Measurements from ENCODE around the gene NIPA2.
A peak's percentile ranks its signal among the peaks of the same experiment; 100 is the strongest.

The NIPA2 gene

GRCh38 chr15:22878103-22878502, 39.6 kb downstream of the NIPA2 start:
- DNase-seq = no peak

GRCh38 chr15:22880068-22880980, 41.9 kb downstream of the NIPA2 start:
- no peak for DNase-seq

GRCh38 chr15:22880981-22881738, 42.7 kb downstream of the NIPA2 start:
- DNase-seq = no peak

DNA sequence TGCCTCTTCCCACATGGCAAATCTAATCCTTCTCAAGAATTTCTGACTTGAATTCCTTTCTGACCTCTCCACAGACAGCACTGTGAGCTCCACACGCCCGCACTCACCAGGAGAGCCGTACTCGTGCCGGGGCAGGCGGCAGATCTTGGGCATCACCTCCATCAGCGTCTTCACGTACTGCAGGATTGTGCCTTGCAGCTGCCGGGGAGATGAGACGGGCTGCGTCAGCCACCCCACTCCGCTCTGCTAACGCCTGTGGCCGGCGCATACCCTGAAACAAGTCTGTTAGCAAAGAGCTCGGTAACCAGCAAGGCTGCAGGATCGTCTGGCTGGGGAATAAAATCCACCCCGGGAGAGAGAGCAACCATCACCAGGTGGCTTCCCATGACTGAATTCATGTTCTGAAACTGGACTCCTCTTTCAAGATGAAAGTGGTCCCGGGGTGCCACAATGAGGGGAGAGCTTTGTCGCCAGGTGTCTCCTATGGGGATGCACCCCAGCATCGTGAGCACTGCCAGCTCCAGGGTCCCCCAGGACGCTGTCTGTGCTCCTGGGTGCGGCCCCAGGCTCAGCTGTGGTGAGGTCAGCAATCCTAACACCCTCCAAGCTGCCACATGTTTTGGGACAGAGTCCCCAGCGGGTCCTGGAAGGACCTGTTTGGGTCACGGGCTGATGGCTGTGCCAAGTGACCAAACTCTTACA, 43.4 kb downstream of the NIPA2 start:
- no peak for DNase-seq

GRCh38 chr15:22883196-22883595, 44.7 kb downstream of the NIPA2 start:
- DNase-seq = no peak

GRCh38 chr15:22884344-22884743, 45.9 kb downstream of the NIPA2 start:
- no peak for DNase-seq

DNA sequence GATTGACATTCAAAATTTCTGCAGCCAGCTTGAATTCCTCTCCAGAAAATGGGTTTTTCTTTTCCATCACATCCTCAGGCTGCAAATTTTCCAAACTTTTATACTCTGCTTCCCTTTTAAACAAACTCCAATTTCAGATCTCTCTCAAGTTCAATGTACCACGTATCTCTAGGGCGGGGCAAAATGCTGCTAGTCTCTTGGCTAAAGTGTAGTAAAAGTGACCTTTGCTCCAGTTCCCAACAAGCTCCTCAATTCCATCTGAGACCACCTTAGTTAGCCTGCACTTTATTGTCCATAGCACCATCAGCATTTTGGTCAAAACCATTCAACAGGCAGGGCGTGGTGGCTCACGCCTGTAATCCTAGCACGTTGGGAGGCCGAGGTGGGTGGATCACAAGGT, 46.7 kb downstream of the NIPA2 start:
- DNase-seq = no peak

DNA sequence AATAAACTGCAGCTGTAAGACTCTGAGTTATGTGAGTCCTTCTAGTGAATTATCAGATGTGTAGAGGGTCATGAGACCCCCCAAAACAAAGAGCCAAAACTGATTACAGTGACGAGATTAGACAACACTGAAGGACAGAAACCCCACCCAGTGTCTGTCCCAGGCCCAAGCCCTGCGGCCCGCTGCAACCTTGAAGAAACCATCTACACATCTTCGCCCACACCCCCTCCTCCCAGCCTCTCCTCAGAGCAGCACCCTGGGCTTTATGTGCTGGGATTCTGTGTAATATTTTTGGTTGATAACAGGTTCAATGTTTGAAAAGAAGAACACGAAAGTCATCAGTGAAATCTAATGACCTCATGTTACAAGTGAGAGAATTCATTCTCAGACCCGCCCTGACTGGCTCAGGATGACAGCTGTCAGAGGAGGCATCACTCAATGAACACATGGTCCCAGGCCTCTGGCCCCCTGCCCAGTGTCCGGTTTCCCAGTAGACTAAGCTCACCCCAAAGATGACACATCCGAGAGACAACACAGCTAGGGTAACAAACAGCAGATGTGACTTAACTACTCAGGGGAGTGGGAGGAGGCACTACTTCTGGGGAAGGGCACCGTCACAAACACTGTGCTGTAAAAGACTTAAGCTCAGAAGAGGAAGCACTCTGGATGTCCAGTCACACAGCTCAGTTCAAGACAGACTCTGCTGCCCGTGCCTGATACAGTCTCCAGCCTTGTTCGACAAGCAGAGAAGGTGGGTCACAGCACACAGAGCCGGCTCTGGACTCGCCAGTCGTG, 48.9 kb downstream of the NIPA2 start:
- no peak for DNase-seq

GRCh38 chr15:22888120-22888859, 49.8 kb downstream of the NIPA2 start:
- peak; percentile 71 for DNase-seq

- DNase-seq = no peak
Observed at GRCh38 chr15:22889146-22889818, 50.8 kb downstream of the NIPA2 start.

GRCh38 chr15:22890296-22890695, 51.8 kb downstream of the NIPA2 start:
- no peak for DNase-seq

GRCh38 chr15:22891426-22892210, 53.2 kb downstream of the NIPA2 start:
- no peak for DNase-seq

DNA sequence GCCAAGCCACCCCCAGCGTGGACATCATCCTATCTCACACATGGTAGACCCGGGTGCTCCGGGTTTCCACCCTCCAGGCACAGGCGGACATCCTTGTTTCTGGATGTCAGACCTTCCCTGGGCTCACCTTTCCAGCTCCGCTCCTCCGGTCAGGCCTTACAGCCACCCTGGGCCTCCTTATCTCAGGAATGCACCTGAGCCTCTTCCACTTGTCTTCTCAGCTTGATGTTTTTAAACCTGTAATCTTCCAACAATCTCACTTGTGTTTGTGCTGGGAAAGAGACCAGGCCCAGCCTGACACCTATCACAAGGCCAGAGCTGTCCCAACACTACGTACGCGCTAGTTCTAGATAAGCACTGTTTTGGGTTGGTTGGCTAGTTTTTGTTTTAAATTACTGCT, 53.9 kb downstream of the NIPA2 start:
- DNase-seq = no peak

DNA sequence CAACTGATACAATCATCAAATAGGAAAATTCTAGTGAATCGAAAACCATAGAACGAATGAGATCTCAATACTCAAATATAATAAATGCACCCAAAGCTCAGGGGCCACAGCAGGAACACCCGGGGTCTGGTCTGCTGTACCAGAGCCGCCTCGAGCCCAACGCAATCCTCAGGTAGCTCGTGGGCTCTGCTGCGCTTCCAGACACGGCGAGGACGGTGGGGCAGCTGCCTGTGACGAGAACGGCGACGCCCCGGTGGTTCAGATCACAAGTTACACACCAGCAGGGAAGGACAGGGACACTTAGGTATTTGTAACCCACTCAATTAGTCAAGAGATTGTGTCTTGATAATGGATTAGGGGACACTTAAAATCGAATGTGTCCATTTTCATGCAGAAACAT, 54.6 kb downstream of the NIPA2 start:
- DNase-seq = no peak

GRCh38 chr15:22893881-22894280, 55.4 kb downstream of the NIPA2 start:
- DNase-seq = no peak

GRCh38 chr15:22895465-22896190, 57.2 kb downstream of the NIPA2 start:
- peak; percentile 29 for DNase-seq

- no peak for DNase-seq
Observed at GRCh38 chr15:22902046-22902445, 63.6 kb downstream of the NIPA2 start.

DNA sequence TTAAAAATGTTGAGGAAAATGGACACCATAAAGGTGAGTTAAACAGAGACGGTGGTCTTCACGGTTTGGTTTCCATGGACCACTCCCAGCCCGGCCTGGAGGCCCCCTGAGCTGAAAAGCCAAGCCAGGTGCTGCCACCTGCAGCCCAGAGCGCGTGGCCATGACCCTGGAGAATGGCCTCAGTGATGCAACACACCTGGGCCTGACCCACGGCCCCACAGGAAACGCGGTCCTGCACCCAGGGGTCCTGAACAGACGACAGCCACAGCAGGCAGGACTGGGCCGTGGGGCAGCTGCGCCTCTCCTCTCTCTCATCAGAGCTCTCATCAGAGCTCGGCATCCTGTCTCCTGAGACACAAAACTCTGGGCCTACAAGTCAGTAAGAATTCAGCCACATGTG, 64.1 kb downstream of the NIPA2 start:
- DNase-seq = no peak

DNA sequence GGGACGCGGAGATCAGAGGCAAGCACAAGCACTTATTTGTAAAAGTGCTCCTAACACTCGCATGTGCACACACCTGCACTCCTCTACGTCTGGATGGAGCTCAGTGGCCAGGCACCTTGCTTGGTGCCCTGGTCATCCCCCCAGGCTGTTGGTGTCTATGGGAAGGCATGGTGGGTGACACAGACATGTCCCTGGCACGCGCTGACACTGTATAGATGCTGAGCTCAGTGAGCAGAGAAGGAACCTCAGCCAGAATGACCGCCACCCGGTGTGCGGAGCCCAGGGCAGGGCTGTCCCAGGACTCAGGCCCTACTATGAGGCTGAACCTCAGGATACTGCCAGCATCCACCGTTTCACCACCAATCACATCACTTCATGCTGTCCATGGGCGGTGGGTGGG, 64.5 kb downstream of the NIPA2 start:
- DNase-seq = no peak

GRCh38 chr15:22903427-22903826, 65.0 kb downstream of the NIPA2 start:
- DNase-seq = no peak
